GM12878 (cell line): ENCODE data around the gene PRSS33. TPM values are rescaled to one million over a fixed set of nuclear protein-coding genes. Genes with fewer than 3 reads are reported as not detected.

Source experiments
- ATAC-seq: fragments of 200-7000 bp; cut with Tn5 transposase; 3 replicates; pipeline ENCODE4 v1.9.1; 2020; ENCODE audit warnings: mild to moderate bottlenecking, moderate library complexity
- BruUV-seq: library from RNA; stranded (reverse); fragments of 400-500 nt; replicated peaks from 2 replicates; lab custom pipeline; 2021; lab: Mats Ljungman, UMichigan
- CTCF ChIA-PET: fragments of 300-600 bp; sonication (Branson Sonifier 250); formaldehyde crosslinking; extraction: SDS; loops from one replicate; lab custom pipeline; 2021; ENCODE audit warnings: inconsistent platforms; lab: Yijun Ruan, JAX
- POLR2A ChIA-PET: fragments of 350-600 bp; formaldehyde crosslinking; extraction: SDS; loops from one replicate; lab custom pipeline; 2021; ENCODE audit warnings: inconsistent platforms; lab: Charles Lee
- RAD21 ChIA-PET: fragments of 300-600 bp; sonication (Branson Sonifier 250); formaldehyde crosslinking; loops from one replicate; lab custom pipeline; 2023; ENCODE audit warnings: antibody characterized with exemption; ENCODE audit not compliant: unreplicated experiment; lab: Charles Lee
- SMC1A ChIA-PET: fragments of 300-600 bp; sonication (Branson Sonifier 250); formaldehyde crosslinking; loops from one replicate; lab custom pipeline; 2023; ENCODE audit not compliant: unreplicated experiment, uncharacterized antibody; lab: Charles Lee
- DNase-seq: peaks from one replicate; pipeline ENCODE4 v3.0.0-alpha.2; 2011; ENCODE audit warnings: low read depth, low spot score
- FAIRE-seq: peaks from 3 replicates; lab custom pipeline; 2011; peaks lifted over from hg19 to GRCh38; lab: Jason Lieb, UNC
- H2AFZ ChIP-seq: 2 replicates; pipeline ENCODE4 v1.6.0; 2011; ENCODE audit warnings: low read depth, low read length, control low read depth; ENCODE audit not compliant: control insufficient read depth
- H3K27ac ChIP-seq: 2 replicates; pipeline ENCODE4 v1.5.1; 2011; ENCODE audit warnings: control low read depth; ENCODE audit not compliant: control insufficient read depth, insufficient read depth
- H3K27me3 ChIP-seq, 2 experiments: replicated peaks in 1 of 2; 2 replicates each; pipeline versions ENCODE4 v1.6.0 to v1.6.1; 2011; ENCODE audit warnings: low read length in 1 of 2; ENCODE audit not compliant: control insufficient read depth in 2 of 2, insufficient read depth in 2 of 2
- H3K36me3 ChIP-seq, 2 experiments: 2 replicates each; pipeline ENCODE4 v1.5.1; 2011; ENCODE audit warnings: low read length in 1 of 2; ENCODE audit not compliant: control insufficient read depth in 2 of 2, insufficient read depth in 2 of 2
- H3K4me1 ChIP-seq: 2 replicates; pipeline ENCODE4 v1.6.1; 2011; ENCODE audit warnings: mild to moderate bottlenecking, low read length, moderate library complexity, mixed read lengths; ENCODE audit not compliant: control insufficient read depth, insufficient read depth
- H3K4me2 ChIP-seq: 2 replicates; pipeline ENCODE4 v1.6.0; 2011; ENCODE audit warnings: control low read depth; ENCODE audit not compliant: control insufficient read depth, insufficient read depth
- H3K4me3 ChIP-seq: fragments of 200-600 bp; sonication (generic); 2 replicates; pipeline ENCODE4 v1.5.1; 2016
- H3K79me2 ChIP-seq: 2 replicates; pipeline ENCODE4 v1.6.0; 2011; ENCODE audit warnings: low read length; ENCODE audit not compliant: control insufficient read depth, insufficient read depth
- H3K9ac ChIP-seq: 2 replicates; pipeline ENCODE4 v1.8.0; 2011; ENCODE audit warnings: low read length, control low read depth, mixed read lengths; ENCODE audit not compliant: control insufficient read depth, insufficient read depth
- H3K9me3 ChIP-seq: replicated peaks from 3 replicates; pipeline ENCODE4 v1.5.1; 2011; ENCODE audit warnings: mild to moderate bottlenecking, low read length; ENCODE audit not compliant: control insufficient read depth, insufficient read depth
- H4K20me1 ChIP-seq: 2 replicates; pipeline ENCODE4 v1.6.0; 2011; ENCODE audit not compliant: control insufficient read depth, insufficient read depth
- CEBPB ChIP-seq, 2 experiments: fragments of 150-350 bp in 1 of 2; IDR thresholded peaks; 2 replicates each; pipeline ENCODE4 v1.6.1; 2012 to 2014; ENCODE audit warnings: low read depth in 2 of 2, low read length in 2 of 2, borderline replicate concordance in 1 of 2, inconsistent platforms in 1 of 2
- FOS ChIP-seq: IDR thresholded peaks from 3 replicates; pipeline ENCODE4 v1.6.1; 2011; ENCODE audit warnings: borderline replicate concordance; ENCODE audit not compliant: insufficient read length; ENCODE audit errors: extremely low read depth
- IKZF2 ChIP-seq, 2 experiments: fragments of 450-650 bp; IDR thresholded peaks; 2 replicates each; pipeline ENCODE4 v1.6.1; 2017; ENCODE audit warnings: mild to moderate bottlenecking in 2 of 2, moderate library complexity in 2 of 2
- MYB ChIP-seq: fragments of 150-350 bp; IDR thresholded peaks from 2 replicates; pipeline ENCODE4 v1.6.1; 2014; ENCODE audit warnings: mild to moderate bottlenecking, low read depth, low read length, borderline replicate concordance
- NFIC ChIP-seq: IDR thresholded peaks from 2 replicates; pipeline ENCODE4 v1.6.1; 2012; ENCODE audit warnings: low read depth, mild to moderate bottlenecking, inconsistent platforms, low read length, moderate library complexity
- RB1 ChIP-seq: fragments of 450-650 bp; formaldehyde crosslinking; IDR thresholded peaks from 2 replicates; pipeline ENCODE4 v1.6.1; 2017; ENCODE audit warnings: mild to moderate bottlenecking, borderline replicate concordance
- WGBS: methylation state at CpG from one replicate; pipeline ENCODE4 v1.1.6; 2016; ENCODE audit warnings: low lambda C conversion rate; ENCODE audit not compliant: insufficient replicate concordance, insufficient coverage; ENCODE audit errors: missing lambda C conversion rate; 5-methylcytosine and 5-hydroxymethylcytosine counted together
- in situ Hi-C: fragments of 300-500 bp; cut with MboI; formaldehyde crosslinking; loops from 9 replicates; pipeline ENCODE4 v1.14.3; 2018; ENCODE audit warnings: mixed read lengths
- intact Hi-C: fragments of 100-400 bp; cut with micrococcal nuclease; formaldehyde crosslinking; loops from one replicate; pipeline ENCODE4 v1.14.2; 2022; ENCODE audit not compliant: unreplicated experiment
- polyA plus RNA-seq, 11 experiments: library from polyadenylated mRNA; depleted of rRNA in 4 of 11; unstranded in 6 of 11; stranded (reverse) in 5 of 11; fragments of >200 nt; fragmentation: Nextera tagmentation in 4 of 11; fragmentation: Illumina TruSeq in 1 of 11; extraction: Ambion mirVana in 4 of 11; extraction: Trizol in 1 of 11; gene quantifications; 1 replicate in 1 of 11; 2 replicates in 10 of 11; pipeline versions ENCODE4 v1.2.1 to v1.2.3, GENCODE V29; 2011 to 2016; ENCODE audit warnings: inconsistent platforms in 2 of 11, missing spikeins in 2 of 11, low read depth in 1 of 11
- total RNA-seq, 4 experiments: library from RNA; depleted of rRNA in 3 of 4; stranded (reverse); fragments of >200 nt in 3 of 4; fragmentation: Illumina TruSeq in 1 of 4; extraction: Trizol in 1 of 4; gene quantifications; 2 replicates each; pipeline versions ENCODE4 v1.2.1 to v1.2.3, GENCODE V29; 2013 to 2021
- TF ChIP-seq, protein P1 (sequence below): fragments of 450-650 bp; formaldehyde crosslinking; IDR thresholded peaks from 2 replicates; pipeline ENCODE4 v1.4.0; 2022; ENCODE audit warnings: mild to moderate bottlenecking, moderate library complexity
- TF ChIP-seq, protein P2 (sequence below): fragments of 150-350 bp; IDR thresholded peaks from 2 replicates; pipeline ENCODE4 v1.6.1; 2016; ENCODE audit warnings: low read depth, low read length
- TF ChIP-seq, protein P3 (sequence below): fragments of 450-650 bp; conservative IDR thresholded peaks from 2 replicates; pipeline ENCODE4 v1.6.1; 2017; ENCODE audit warnings: mild to moderate bottlenecking, moderate library complexity
- TF ChIP-seq, protein P4 (sequence below): fragments of 450-650 bp; IDR thresholded peaks from 2 replicates; pipeline ENCODE4 v1.6.1; 2017; ENCODE audit warnings: mild to moderate bottlenecking, moderate library complexity

Gene PRSS33
- total and polyA plus RNA-seq, 10 of the 15 experiments (the other 5 are each of a cell fraction or from before 2014, with no cell fraction given) = not detected

DNA sequence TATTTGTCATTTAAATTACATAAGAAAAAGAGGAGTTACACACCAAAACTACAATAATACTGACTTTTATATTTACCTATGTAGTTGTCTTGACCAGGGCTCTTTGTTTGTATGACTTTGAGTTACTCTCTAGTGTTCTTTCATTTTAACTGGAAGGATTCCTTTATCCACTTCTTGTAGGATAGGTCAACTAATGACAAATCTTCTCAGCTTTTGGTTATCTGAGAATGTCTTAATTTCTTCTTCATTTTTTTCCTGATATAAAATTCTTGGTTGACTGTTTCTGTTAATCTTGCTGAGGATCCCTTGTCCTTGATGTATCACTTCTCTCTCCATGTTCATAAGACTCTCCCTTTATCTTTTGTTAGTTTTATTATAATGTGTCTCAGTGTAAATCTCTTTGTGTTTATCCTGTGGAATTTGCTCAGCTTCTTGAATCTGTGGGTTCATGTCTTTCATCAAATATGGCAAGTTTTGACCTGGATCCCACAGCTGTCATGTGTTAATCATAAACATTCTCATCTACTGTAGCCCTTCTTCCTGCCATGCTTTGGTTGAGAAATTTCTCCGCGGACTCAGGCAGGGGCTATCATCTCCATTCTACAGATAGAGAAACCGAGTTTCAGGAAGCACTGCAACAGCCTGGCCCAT lies 16.3 kb upstream of the PRSS33 start:
- WGBS = 30% methylated on average over 3 of the region's 3 CpGs
- Histone ChIP-seq H3K9me3 (no peaks in the 10 kb centered on the region), H3K79me2 (no peaks in the 10 kb centered on the region), H3K4me3 (no peak overlapping the region), H2AFZ (no peak overlapping the region), H3K36me3 (no peaks in the 10 kb centered on the region), H3K27me3 (peaks cover 0 to 1% of the 10 kb centered on the region in 2 experiments; a peak in 1 of 4 replicates), H3K4me2 (no peak overlapping the region), H4K20me1 (no peaks in the 10 kb centered on the region), H3K9ac (no peak overlapping the region), H3K27ac (no peak overlapping the region), H3K4me1 (no peaks in the 10 kb centered on the region)
- FAIRE-seq = no peak
- POLR2A ChIA-PET = no interaction called here
- in situ Hi-C loops = no loop called here
- RAD21 ChIA-PET = no interaction called here
- BruUV-seq = no TSS peak
- intact Hi-C loops = loop anchor here (10.0 kb wide), 1 partner anchor 51 kb away; the partner anchor contains the start of gene PRSS22
- DNase-seq = no peak
- no peak for ATAC-seq
- SMC1A ChIA-PET = no interaction called here
- CTCF ChIA-PET = no interaction called here
- TF ChIP-seq, protein P1, sequence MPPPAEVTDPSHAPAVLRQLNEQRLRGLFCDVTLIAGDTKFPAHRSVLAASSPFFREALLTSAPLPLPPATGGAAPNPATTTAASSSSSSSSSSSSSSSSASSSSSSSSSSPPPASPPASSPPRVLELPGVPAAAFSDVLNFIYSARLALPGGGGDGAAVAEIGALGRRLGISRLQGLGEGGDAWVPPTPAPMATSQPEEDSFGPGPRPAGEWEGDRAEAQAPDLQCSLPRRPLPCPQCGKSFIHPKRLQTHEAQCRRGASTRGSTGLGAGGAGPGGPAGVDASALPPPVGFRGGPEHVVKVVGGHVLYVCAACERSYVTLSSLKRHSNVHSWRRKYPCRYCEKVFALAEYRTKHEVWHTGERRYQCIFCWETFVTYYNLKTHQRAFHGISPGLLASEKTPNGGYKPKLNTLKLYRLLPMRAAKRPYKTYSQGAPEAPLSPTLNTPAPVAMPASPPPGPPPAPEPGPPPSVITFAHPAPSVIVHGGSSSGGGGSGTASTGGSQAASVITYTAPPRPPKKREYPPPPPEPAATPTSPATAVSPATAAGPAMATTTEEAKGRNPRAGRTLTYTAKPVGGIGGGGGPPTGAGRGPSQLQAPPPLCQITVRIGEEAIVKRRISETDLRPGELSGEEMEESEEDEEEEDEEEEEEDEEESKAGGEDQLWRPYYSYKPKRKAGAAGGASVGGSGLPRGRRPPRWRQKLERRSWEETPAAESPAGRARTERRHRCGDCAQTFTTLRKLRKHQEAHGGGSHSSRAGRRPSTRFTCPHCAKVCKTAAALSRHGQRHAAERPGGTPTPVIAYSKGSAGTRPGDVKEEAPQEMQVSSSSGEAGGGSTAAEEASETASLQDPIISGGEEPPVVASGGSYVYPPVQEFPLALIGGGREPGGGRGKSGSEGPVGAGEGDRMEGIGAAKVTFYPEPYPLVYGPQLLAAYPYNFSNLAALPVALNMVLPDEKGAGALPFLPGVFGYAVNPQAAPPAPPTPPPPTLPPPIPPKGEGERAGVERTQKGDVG (CRISPR knock-in tag) = no peak
- no peak for TF ChIP-seq NFIC
- no peak for TF ChIP-seq RB1
- TF ChIP-seq, protein P2, sequence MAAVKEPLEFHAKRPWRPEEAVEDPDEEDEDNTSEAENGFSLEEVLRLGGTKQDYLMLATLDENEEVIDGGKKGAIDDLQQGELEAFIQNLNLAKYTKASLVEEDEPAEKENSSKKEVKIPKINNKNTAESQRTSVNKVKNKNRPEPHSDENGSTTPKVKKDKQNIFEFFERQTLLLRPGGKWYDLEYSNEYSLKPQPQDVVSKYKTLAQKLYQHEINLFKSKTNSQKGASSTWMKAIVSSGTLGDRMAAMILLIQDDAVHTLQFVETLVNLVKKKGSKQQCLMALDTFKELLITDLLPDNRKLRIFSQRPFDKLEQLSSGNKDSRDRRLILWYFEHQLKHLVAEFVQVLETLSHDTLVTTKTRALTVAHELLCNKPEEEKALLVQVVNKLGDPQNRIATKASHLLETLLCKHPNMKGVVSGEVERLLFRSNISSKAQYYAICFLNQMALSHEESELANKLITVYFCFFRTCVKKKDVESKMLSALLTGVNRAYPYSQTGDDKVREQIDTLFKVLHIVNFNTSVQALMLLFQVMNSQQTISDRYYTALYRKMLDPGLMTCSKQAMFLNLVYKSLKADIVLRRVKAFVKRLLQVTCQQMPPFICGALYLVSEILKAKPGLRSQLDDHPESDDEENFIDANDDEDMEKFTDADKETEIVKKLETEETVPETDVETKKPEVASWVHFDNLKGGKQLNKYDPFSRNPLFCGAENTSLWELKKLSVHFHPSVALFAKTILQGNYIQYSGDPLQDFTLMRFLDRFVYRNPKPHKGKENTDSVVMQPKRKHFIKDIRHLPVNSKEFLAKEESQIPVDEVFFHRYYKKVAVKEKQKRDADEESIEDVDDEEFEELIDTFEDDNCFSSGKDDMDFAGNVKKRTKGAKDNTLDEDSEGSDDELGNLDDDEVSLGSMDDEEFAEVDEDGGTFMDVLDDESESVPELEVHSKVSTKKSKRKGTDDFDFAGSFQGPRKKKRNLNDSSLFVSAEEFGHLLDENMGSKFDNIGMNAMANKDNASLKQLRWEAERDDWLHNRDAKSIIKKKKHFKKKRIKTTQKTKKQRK = no peak
- TF ChIP-seq, protein P3, sequence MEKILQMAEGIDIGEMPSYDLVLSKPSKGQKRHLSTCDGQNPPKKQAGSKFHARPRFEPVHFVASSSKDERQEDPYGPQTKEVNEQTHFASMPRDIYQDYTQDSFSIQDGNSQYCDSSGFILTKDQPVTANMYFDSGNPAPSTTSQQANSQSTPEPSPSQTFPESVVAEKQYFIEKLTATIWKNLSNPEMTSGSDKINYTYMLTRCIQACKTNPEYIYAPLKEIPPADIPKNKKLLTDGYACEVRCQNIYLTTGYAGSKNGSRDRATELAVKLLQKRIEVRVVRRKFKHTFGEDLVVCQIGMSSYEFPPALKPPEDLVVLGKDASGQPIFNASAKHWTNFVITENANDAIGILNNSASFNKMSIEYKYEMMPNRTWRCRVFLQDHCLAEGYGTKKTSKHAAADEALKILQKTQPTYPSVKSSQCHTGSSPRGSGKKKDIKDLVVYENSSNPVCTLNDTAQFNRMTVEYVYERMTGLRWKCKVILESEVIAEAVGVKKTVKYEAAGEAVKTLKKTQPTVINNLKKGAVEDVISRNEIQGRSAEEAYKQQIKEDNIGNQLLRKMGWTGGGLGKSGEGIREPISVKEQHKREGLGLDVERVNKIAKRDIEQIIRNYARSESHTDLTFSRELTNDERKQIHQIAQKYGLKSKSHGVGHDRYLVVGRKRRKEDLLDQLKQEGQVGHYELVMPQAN = no peak
- TF ChIP-seq, protein P4, sequence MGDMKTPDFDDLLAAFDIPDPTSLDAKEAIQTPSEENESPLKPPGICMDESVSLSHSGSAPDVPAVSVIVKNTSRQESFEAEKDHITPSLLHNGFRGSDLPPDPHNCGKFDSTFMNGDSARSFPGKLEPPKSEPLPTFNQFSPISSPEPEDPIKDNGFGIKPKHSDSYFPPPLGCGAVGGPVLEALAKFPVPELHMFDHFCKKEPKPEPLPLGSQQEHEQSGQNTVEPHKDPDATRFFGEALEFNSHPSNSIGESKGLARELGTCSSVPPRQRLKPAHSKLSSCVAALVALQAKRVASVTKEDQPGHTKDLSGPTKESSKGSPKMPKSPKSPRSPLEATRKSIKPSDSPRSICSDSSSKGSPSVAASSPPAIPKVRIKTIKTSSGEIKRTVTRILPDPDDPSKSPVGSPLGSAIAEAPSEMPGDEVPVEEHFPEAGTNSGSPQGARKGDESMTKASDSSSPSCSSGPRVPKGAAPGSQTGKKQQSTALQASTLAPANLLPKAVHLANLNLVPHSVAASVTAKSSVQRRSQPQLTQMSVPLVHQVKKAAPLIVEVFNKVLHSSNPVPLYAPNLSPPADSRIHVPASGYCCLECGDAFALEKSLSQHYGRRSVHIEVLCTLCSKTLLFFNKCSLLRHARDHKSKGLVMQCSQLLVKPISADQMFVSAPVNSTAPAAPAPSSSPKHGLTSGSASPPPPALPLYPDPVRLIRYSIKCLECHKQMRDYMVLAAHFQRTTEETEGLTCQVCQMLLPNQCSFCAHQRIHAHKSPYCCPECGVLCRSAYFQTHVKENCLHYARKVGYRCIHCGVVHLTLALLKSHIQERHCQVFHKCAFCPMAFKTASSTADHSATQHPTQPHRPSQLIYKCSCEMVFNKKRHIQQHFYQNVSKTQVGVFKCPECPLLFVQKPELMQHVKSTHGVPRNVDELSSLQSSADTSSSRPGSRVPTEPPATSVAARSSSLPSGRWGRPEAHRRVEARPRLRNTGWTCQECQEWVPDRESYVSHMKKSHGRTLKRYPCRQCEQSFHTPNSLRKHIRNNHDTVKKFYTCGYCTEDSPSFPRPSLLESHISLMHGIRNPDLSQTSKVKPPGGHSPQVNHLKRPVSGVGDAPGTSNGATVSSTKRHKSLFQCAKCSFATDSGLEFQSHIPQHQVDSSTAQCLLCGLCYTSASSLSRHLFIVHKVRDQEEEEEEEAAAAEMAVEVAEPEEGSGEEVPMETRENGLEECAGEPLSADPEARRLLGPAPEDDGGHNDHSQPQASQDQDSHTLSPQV = no peak
- no peak for TF ChIP-seq CEBPB (IDR thresholded peaks at IDR 0.05; ENCODE audit: borderline replicate concordance in 1 of 2, low read depth in 2 of 2, low read length in 2 of 2)
- no peak for TF ChIP-seq FOS
- TF ChIP-seq IKZF2 (IDR thresholded peaks at IDR 0.05) = no peak
- TF ChIP-seq MYB = no peak
